ENCODE results near the gene PMPCA. TPM values are rescaled to one million over a fixed set of nuclear protein-coding genes. Genes with fewer than 3 reads are reported as not detected.
A peak's percentile ranks its signal among the peaks of the same experiment; 100 is the strongest.

Gene PMPCA
- total and polyA plus RNA-seq, 2 of the 13 experiments (the other 11 are each of a cell fraction or from before 2014, with no cell fraction given), result 70.2 to 88.4 TPM

DNA sequence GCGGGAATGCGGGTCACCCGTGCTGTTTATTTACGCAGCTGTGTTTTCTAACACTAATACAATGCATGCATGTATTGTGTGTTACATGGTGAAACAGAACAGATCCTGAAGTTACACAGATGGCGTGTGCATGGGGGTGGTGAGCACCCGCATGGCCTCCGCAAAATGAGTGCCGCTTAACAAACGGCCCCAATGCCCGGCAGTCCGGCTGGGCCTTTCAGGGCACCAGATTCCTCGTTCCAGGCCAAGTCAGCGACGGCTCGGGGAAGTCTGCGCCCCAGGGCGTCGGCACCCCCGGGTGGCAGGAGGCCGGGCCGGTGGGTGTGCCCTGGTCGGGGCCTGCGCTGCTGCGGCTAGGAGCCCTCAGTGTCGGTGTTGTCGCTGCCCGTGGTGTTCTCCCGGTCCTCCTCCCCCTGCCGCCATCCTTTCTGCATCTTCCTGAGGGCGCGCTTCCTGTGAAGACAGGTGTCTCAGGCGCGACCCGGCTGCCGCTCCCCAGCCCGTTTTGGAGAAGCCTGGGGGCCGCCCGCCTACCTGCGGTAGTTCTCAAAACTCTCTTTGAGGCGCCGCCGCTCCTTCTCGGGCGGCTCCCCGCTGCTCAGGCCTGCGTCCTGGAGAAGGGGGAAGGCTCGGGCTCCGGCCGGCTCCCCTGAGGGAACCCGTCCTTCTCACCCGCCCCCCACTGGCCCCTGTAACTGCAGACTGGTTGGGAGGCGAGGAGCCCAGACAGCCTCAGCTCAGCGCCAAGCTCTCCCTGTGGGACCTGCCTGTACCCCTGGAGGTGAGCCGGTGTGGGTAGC lies 46.3 kb upstream of the PMPCA start (continued):
- TF ChIP-seq, protein P1, sequence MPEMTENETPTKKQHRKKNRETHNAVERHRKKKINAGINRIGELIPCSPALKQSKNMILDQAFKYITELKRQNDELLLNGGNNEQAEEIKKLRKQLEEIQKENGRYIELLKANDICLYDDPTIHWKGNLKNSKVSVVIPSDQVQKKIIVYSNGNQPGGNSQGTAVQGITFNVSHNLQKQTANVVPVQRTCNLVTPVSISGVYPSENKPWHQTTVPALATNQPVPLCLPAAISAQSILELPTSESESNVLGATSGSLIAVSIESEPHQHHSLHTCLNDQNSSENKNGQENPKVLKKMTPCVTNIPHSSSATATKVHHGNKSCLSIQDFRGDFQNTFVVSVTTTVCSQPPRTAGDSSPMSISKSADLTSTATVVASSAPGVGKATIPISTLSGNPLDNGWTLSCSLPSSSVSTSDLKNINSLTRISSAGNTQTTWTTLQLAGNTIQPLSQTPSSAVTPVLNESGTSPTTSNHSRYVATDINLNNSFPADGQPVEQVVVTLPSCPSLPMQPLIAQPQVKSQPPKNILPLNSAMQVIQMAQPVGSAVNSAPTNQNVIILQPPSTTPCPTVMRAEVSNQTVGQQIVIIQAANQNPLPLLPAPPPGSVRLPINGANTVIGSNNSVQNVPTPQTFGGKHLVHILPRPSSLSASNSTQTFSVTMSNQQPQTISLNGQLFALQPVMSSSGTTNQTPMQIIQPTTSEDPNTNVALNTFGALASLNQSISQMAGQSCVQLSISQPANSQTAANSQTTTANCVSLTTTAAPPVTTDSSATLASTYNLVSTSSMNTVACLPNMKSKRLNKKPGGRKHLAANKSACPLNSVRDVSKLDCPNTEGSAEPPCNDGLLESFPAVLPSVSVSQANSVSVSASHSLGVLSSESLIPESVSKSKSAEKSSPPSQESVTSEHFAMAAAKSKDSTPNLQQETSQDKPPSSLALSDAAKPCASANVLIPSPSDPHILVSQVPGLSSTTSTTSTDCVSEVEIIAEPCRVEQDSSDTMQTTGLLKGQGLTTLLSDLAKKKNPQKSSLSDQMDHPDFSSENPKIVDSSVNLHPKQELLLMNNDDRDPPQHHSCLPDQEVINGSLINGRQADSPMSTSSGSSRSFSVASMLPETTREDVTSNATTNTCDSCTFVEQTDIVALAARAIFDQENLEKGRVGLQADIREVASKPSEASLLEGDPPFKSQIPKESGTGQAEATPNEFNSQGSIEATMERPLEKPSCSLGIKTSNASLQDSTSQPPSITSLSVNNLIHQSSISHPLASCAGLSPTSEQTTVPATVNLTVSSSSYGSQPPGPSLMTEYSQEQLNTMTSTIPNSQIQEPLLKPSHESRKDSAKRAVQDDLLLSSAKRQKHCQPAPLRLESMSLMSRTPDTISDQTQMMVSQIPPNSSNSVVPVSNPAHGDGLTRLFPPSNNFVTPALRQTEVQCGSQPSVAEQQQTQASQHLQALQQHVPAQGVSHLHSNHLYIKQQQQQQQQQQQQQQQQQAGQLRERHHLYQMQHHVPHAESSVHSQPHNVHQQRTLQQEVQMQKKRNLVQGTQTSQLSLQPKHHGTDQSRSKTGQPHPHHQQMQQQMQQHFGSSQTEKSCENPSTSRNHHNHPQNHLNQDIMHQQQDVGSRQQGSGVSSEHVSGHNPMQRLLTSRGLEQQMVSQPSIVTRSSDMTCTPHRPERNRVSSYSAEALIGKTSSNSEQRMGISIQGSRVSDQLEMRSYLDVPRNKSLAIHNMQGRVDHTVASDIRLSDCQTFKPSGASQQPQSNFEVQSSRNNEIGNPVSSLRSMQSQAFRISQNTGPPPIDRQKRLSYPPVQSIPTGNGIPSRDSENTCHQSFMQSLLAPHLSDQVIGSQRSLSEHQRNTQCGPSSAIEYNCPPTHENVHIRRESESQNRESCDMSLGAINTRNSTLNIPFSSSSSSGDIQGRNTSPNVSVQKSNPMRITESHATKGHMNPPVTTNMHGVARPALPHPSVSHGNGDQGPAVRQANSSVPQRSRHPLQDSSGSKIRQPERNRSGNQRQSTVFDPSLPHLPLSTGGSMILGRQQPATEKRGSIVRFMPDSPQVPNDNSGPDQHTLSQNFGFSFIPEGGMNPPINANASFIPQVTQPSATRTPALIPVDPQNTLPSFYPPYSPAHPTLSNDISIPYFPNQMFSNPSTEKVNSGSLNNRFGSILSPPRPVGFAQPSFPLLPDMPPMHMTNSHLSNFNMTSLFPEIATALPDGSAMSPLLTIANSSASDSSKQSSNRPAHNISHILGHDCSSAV (CRISPR knock-in tag; IDR thresholded peaks at IDR 0.05; ENCODE audit: borderline replicate concordance), result no peak
- TF ChIP-seq AGO1 (IDR thresholded peaks at IDR 0.05; ENCODE audit: low read depth, low read length, poor library complexity, severe bottlenecking), result peak; percentile 19
- TF ChIP-seq ZNF570 (CRISPR knock-in tag; IDR thresholded peaks at IDR 0.05; ENCODE audit: borderline replicate concordance), result no peak
- TF ChIP-seq ZNF34 (CRISPR knock-in tag; IDR thresholded peaks at IDR 0.05; ENCODE audit: borderline replicate concordance), result 0 out of 2 replicates have a peak, but pooled peaks have one; percentile 31
- TF ChIP-seq ZNF605 (CRISPR knock-in tag; IDR thresholded peaks at IDR 0.05), result no peak
- TF ChIP-seq POLR2G (IDR thresholded peaks at IDR 0.05; ENCODE audit: low read depth, low read length), result peak; percentile 34; the same call in 1 of the 2 replicates
- TF ChIP-seq, protein P2, sequence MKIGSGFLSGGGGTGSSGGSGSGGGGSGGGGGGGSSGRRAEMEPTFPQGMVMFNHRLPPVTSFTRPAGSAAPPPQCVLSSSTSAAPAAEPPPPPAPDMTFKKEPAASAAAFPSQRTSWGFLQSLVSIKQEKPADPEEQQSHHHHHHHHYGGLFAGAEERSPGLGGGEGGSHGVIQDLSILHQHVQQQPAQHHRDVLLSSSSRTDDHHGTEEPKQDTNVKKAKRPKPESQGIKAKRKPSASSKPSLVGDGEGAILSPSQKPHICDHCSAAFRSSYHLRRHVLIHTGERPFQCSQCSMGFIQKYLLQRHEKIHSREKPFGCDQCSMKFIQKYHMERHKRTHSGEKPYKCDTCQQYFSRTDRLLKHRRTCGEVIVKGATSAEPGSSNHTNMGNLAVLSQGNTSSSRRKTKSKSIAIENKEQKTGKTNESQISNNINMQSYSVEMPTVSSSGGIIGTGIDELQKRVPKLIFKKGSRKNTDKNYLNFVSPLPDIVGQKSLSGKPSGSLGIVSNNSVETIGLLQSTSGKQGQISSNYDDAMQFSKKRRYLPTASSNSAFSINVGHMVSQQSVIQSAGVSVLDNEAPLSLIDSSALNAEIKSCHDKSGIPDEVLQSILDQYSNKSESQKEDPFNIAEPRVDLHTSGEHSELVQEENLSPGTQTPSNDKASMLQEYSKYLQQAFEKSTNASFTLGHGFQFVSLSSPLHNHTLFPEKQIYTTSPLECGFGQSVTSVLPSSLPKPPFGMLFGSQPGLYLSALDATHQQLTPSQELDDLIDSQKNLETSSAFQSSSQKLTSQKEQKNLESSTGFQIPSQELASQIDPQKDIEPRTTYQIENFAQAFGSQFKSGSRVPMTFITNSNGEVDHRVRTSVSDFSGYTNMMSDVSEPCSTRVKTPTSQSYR (CRISPR knock-in tag; IDR thresholded peaks at IDR 0.05; ENCODE audit: borderline replicate concordance), result no peak
- no peak; the same call in 1 of the 2 replicates for TF ChIP-seq ZNF564 (CRISPR knock-in tag; IDR thresholded peaks at IDR 0.05)
- TF ChIP-seq NFAT5 (CRISPR knock-in tag; IDR thresholded peaks at IDR 0.05), result no peak

Measured in HepG2 (cell line).